NT2/D1 (cell line): ENCODE measurements around the gene UBAC1.

Experiments
- SUZ12 ChIP-seq: IDR thresholded peaks from 2 replicates; pipeline ENCODE4 v1.6.1; 2011; ENCODE audit not compliant: insufficient read length, insufficient read depth; ENCODE audit errors: extremely low read depth
- YY1 ChIP-seq: IDR thresholded peaks from 2 replicates; pipeline ENCODE4 v1.6.1; 2011; ENCODE audit not compliant: insufficient read length, insufficient read depth
- ZNF274 ChIP-seq: IDR thresholded peaks from 2 replicates; pipeline ENCODE4 v1.6.1; 2011; ENCODE audit warnings: mild to moderate bottlenecking, low read depth, low read length

DNA sequence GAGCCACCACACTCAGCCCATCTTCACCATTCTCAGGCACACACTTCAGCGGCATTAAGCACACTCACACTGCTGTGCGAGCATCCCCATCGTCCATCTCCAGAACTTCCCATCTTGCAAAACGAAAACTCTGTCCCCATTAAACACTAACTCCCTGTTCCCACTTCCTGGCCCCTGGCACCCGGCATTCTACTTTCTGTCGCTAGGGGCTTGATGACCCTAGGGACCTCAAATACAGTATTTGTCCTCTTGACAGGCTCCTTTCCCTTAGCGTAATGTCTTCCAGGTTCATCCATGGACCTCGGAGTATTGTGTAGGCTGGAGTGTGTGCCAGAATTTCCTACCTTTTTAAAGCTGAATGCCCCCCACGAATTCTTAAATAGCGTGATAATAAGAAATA lies 14.7 kb upstream of the UBAC1 start:
- TF ChIP-seq ZNF274 (no peak), YY1 (no peak), SUZ12 (no peak)
